ENCODE measurements around the gene SERPINH1. TPM values are rescaled to one million over a fixed set of nuclear protein-coding genes. Genes with fewer than 3 reads are reported as not detected.

The SERPINH1 gene
- polyA plus RNA-seq, 3 donors, result 1.6 to 4.6 (median 2.1) TPM

DNA sequence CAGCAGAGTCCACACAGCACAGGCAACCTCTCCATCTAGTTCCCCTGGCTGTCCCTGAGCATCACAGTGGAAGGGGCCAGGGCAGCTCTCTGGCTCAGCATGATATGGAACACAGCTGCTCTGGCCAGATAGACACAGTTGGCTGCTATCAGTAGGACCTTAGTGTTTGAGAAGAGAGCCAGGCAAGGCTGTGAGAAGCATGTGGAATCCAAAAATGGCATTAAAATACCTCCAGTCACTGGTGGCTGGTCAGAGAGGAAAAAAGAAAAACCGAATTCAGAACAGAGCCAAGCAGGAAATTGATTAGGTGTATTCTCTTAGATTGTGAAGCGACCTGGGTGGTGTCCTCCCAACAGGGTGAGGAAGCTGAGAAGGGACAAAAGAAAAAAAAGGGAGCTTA lies 27.9 kb downstream of the SERPINH1 start:
- H3K36me3 ChIP-seq (replicated peaks in 1 of 2; ENCODE audit: control insufficient read depth in 1 of 2, insufficient read depth in 2 of 2, low read length in 2 of 2), result no peaks in the 10 kb centered on the region
- H3K27me3 ChIP-seq (ENCODE audit: control insufficient read depth in 2 of 2, insufficient read depth in 2 of 2, low read length in 2 of 2), result no peaks in the 10 kb centered on the region
- H3K9ac ChIP-seq (ENCODE audit: insufficient read depth, low read length, poor library complexity, severe bottlenecking), result no peak overlapping the region
- intact Hi-C loops (cut with micrococcal nuclease), result no loop called here
- WGBS (ENCODE audit: insufficient coverage), result 83% methylated on average over 2 of the region's 2 CpGs
- no peak overlapping the region for H3K27ac Mint-ChIP-seq
- TF ChIP-seq, protein P1, sequence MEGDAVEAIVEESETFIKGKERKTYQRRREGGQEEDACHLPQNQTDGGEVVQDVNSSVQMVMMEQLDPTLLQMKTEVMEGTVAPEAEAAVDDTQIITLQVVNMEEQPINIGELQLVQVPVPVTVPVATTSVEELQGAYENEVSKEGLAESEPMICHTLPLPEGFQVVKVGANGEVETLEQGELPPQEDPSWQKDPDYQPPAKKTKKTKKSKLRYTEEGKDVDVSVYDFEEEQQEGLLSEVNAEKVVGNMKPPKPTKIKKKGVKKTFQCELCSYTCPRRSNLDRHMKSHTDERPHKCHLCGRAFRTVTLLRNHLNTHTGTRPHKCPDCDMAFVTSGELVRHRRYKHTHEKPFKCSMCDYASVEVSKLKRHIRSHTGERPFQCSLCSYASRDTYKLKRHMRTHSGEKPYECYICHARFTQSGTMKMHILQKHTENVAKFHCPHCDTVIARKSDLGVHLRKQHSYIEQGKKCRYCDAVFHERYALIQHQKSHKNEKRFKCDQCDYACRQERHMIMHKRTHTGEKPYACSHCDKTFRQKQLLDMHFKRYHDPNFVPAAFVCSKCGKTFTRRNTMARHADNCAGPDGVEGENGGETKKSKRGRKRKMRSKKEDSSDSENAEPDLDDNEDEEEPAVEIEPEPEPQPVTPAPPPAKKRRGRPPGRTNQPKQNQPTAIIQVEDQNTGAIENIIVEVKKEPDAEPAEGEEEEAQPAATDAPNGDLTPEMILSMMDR (IDR thresholded peaks at IDR 0.05), result no peak
- H3K79me2 ChIP-seq (ENCODE audit: insufficient read depth, low read length), result no peaks in the 10 kb centered on the region
- peaks cover 10 to 23% (median 10%) of the 10 kb centered on the region in 3 donors for H3K27me3 Mint-ChIP-seq (ENCODE audit: low read depth in 3 of 3)
- H2AFZ ChIP-seq (ENCODE audit: insufficient read depth, low read depth, low read length, poor library complexity, severe bottlenecking), result no peak overlapping the region
- H3K27ac ChIP-seq (ENCODE audit: low read depth in 1 of 2, low read length in 2 of 2), result no peak overlapping the region
- no peaks in the 10 kb centered on the region for H3K4me1 Mint-ChIP-seq
- H3K36me3 Mint-ChIP-seq, result no peaks in the 10 kb centered on the region
- DNase-seq, result no peak
- H3K9me3 Mint-ChIP-seq, result peaks cover 0 to 2% (median 0%) of the 10 kb centered on the region in 7 donors
- no peak overlapping the region for H3K4me2 ChIP-seq (replicated peaks; ENCODE audit: extremely low read depth, low read length, poor library complexity, severe bottlenecking)
- H3K4me1 ChIP-seq (ENCODE audit: control insufficient read depth in 1 of 2, insufficient read depth in 2 of 2, low read length in 2 of 2), result no peaks in the 10 kb centered on the region
- no peak overlapping the region for H3K4me3 Mint-ChIP-seq
- no peak overlapping the region for H3K4me3 ChIP-seq (replicated peaks in 1 of 3; ENCODE audit: low read depth in 2 of 3, low read length in 3 of 3)
- no peaks in the 10 kb centered on the region for H3K9me3 ChIP-seq (replicated peaks in 1 of 2; ENCODE audit: control insufficient read depth in 1 of 2, insufficient read depth in 1 of 2, low read length in 2 of 2)
- H4K20me1 ChIP-seq (ENCODE audit: insufficient read depth, low read length), result no peaks in the 10 kb centered on the region

DNA sequence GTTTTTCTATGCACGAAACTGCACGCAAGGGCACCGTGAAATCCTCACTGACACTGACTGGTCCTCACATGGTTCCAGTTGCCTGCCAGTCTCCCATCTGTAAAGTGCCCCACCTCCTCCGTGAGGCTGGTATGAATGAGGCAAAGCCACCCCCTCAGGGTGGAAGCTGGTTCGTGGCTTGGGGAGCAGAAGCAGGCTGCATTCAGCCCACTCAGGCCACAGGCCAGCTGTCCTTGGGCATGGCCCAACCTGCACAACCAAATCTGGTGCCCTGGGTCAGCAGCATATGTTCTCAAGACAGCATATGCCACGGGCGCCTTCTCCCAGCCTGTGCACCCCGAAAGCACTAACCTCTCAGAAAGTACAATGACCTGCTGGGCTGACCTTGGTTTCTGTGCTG lies 29.3 kb downstream of the SERPINH1 start:
- H3K79me2 ChIP-seq (ENCODE audit: insufficient read depth, low read length), result no peaks in the 10 kb centered on the region
- no peak for DNase-seq
- no peaks in the 10 kb centered on the region for H3K36me3 ChIP-seq (replicated peaks in 1 of 2; ENCODE audit: control insufficient read depth in 1 of 2, insufficient read depth in 2 of 2, low read length in 2 of 2)
- Mint-ChIP-seq H3K4me3 (no peak overlapping the region), H3K9me3 (peaks cover 0 to 2% (median 0%) of the 10 kb centered on the region in 7 donors), H3K27me3 (ENCODE audit: low read depth in 3 of 3) (peaks cover 10 to 21% (median 16%) of the 10 kb centered on the region in 3 donors), H3K27ac (no peak overlapping the region), H3K4me1 (peaks cover 5% of the 10 kb centered on the region), H3K36me3 (no peaks in the 10 kb centered on the region)
- H3K27me3 ChIP-seq (ENCODE audit: control insufficient read depth in 2 of 2, insufficient read depth in 2 of 2, low read length in 2 of 2), result no peaks in the 10 kb centered on the region
- H3K27ac ChIP-seq (ENCODE audit: low read depth in 1 of 2, low read length in 2 of 2), result no peak overlapping the region
- WGBS (ENCODE audit: insufficient coverage), result 86% methylated on average over 7 of the region's 8 CpGs
- H3K9me3 ChIP-seq (replicated peaks in 1 of 2; ENCODE audit: control insufficient read depth in 1 of 2, insufficient read depth in 1 of 2, low read length in 2 of 2), result no peaks in the 10 kb centered on the region
- no peaks in the 10 kb centered on the region for H3K4me1 ChIP-seq (ENCODE audit: control insufficient read depth in 1 of 2, insufficient read depth in 2 of 2, low read length in 2 of 2)
- H3K4me2 ChIP-seq (replicated peaks; ENCODE audit: extremely low read depth, low read length, poor library complexity, severe bottlenecking), result no peak overlapping the region
- no peak overlapping the region for H3K4me3 ChIP-seq (replicated peaks in 1 of 3; ENCODE audit: low read depth in 2 of 3, low read length in 3 of 3)
- intact Hi-C loops (cut with micrococcal nuclease), result no loop called here
- TF ChIP-seq, protein P1 (IDR thresholded peaks at IDR 0.05), result no peak
- no peak overlapping the region for H3K9ac ChIP-seq (ENCODE audit: insufficient read depth, low read length, poor library complexity, severe bottlenecking)
- no peak overlapping the region for H2AFZ ChIP-seq (ENCODE audit: insufficient read depth, low read depth, low read length, poor library complexity, severe bottlenecking)
- no peaks in the 10 kb centered on the region for H4K20me1 ChIP-seq (ENCODE audit: insufficient read depth, low read length)
